Small intestine (tissue), 7 donors: ENCODE results near the gene DNAJC12. TPM values are rescaled to one million over a fixed set of nuclear protein-coding genes. Genes with fewer than 3 reads are reported as not detected.

Experiments
- DNase-seq, 2 donors: peaks; one replicate each; pipeline versions ENCODE4 v3.0.0 to v3.0.0-alpha.2; 2013
- FAIRE-seq: peaks from 2 replicates; lab custom pipeline; 2012; peaks lifted over from hg19 to GRCh38; lab: Jason Lieb, UNC
- H3K27ac ChIP-seq, 3 donors: one replicate each; pipeline ENCODE4 v1.5.1; 2013; ENCODE audit warnings: low read length in 2 of 3, mild to moderate bottlenecking in 2 of 3, control low read depth in 1 of 3, inconsistent platforms in 1 of 3, low read depth in 1 of 3, moderate library complexity in 1 of 3
- H3K27me3 ChIP-seq, 3 donors: one replicate each; pipeline ENCODE4 v1.6.1; 2013; ENCODE audit warnings: low read length in 3 of 3, inconsistent platforms in 1 of 3; ENCODE audit not compliant: control insufficient read depth in 3 of 3, insufficient read depth in 3 of 3
- H3K36me3 ChIP-seq, 3 donors: one replicate each; pipeline ENCODE4 v1.6.1; 2013; ENCODE audit warnings: low read length in 3 of 3, inconsistent platforms in 1 of 3, low read depth in 1 of 3, mild to moderate bottlenecking in 1 of 3, moderate library complexity in 1 of 3; ENCODE audit not compliant: control insufficient read depth in 3 of 3, insufficient read depth in 2 of 3
- H3K4me1 ChIP-seq, 3 donors: one replicate each; pipeline ENCODE4 v1.6.1; 2013; ENCODE audit warnings: low read length in 2 of 3, inconsistent platforms in 1 of 3, low read depth in 1 of 3, mild to moderate bottlenecking in 1 of 3, moderate library complexity in 1 of 3; ENCODE audit not compliant: control insufficient read depth in 3 of 3, insufficient read depth in 2 of 3
- H3K4me3 ChIP-seq, 3 donors: one replicate each; pipeline ENCODE4 v1.5.1; 2013; ENCODE audit warnings: low read length in 3 of 3, control low read depth in 1 of 3, inconsistent platforms in 1 of 3, low read depth in 1 of 3, mild to moderate bottlenecking in 1 of 3, moderate library complexity in 1 of 3
- H3K9me3 ChIP-seq, 2 donors: one replicate each; pipeline ENCODE4 v1.6.1; 2013; ENCODE audit warnings: low read depth in 1 of 2, low read length in 1 of 2; ENCODE audit not compliant: control insufficient read depth in 2 of 2, insufficient read depth in 1 of 2
- WGBS, 3 donors: extraction: QIAGEN DNeasy Blood & Tissue Kit; methylation state at CpG; one replicate each; pipeline ENCODE4 v1.1.7; 2013; 5-methylcytosine and 5-hydroxymethylcytosine counted together
- polyA plus RNA-seq, 4 donors: library from polyadenylated mRNA; stranded (reverse) in 3 of 4; unstranded in 1 of 4; fragments of 200-250 nt in 3 of 4; fragments of 120-200 nt in 1 of 4; gene quantifications; one replicate each; pipeline versions ENCODE4 v1.2.1 to v1.2.3, GENCODE V29; 2013
- donor health status: healthy with polysubstance abuse.
- donor health status: control.
- donor health status: control.
- donor health status: Bipolar disorder and iron deficiency.
- donor health status: healthy.

Gene DNAJC12
- polyA plus RNA-seq, 4 donors = 4.6 to 7.8 (median 6.7) TPM

DNA sequence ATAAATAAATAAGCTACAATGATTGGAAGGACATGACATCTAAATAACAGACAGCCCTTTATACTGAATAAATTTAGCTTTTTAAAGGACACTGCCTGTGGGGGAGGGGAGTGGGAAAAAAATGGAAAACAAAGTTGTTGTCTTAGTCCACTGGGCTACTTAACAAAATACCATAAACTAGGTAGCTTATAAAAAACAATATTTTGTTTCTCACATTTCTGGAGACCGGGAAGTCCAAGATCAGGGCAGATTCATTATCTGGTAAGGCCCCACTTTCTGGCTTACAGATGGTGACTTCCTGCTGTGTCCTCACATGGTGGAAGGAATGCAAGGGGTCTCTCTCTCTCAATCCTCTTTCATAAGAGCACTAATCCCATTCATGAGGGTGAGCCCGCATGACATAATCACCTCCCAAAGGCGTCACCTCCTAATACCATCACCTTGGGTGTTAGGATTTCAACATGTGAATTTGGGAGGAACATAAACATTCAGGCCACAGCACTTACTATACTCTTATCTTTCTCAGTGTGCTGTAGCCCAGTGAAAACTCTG lies 43.0 kb downstream of the DNAJC12 start:
- DNase-seq (no peak), FAIRE-seq (no peak)
- no peak overlapping the region for H3K27ac ChIP-seq
- no peaks in the 10 kb centered on the region for H3K4me1 ChIP-seq
- no peaks in the 10 kb centered on the region for H3K36me3 ChIP-seq
- H3K27me3 ChIP-seq = no peaks in the 10 kb centered on the region
- WGBS, 3 donors = 81 to 86% (median 84%) methylated on average over 3 of the region's 3 CpGs
- no peaks in the 10 kb centered on the region for H3K9me3 ChIP-seq
- no peak overlapping the region for H3K4me3 ChIP-seq

DNA sequence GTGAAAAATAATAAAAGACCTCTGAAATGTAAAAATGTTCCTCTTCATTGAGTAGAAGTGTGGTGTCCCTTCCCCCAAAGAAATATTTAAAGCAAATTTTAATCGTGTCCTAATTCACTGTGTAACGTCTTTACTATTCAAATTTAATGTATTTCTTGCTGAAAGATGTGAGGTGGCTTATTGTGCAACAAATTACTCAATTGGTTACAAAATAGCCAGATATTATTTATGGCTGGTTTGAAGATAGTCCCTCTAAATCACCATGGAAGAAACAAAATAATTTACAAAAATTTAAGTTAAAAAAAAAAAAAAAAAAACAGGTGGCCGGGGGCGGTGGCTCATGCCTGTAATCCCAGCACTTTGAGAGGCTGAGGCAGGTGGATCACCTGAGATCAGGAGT lies 43.7 kb downstream of the DNAJC12 start:
- Histone ChIP-seq H3K27me3 (no peaks in the 10 kb centered on the region), H3K36me3 (no peaks in the 10 kb centered on the region), H3K4me3 (no peak overlapping the region), H3K9me3 (no peaks in the 10 kb centered on the region), H3K27ac (no peak overlapping the region), H3K4me1 (no peaks in the 10 kb centered on the region)
- FAIRE-seq (no peak), DNase-seq (no peak)
- WGBS, 3 donors = 81 to 94% (median 93%) methylated on average over 4 of the region's 4 CpGs

DNA sequence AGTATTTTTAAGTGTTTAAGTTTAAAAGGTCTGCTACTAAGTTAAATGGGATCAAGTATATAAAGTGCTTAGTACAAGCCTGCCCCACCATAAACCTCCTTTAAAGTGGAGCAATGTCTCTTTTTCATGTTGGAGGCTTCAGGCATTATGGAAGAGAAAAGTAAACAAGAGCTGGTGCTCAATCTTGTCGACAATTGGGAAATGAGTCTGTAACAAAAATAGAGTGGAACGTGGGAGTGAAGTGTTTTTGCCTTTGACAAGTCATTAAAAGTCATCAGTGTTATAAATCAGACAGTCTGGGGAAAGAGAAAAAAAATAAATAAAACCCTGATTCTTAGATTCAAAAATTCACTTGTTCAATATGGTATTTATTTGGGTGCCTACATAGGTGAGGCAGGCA lies 44.7 kb downstream of the DNAJC12 start:
- no peaks in the 10 kb centered on the region for H3K27me3 ChIP-seq
- no peaks in the 10 kb centered on the region for H3K4me1 ChIP-seq
- DNase-seq (no peak), FAIRE-seq (no peak)
- no peak overlapping the region for H3K27ac ChIP-seq
- H3K9me3 ChIP-seq = no peaks in the 10 kb centered on the region
- H3K4me3 ChIP-seq = no peak overlapping the region
- no peaks in the 10 kb centered on the region for H3K36me3 ChIP-seq
- 24 to 63% (median 49%) methylated on average over 2 of the region's 2 CpGs for WGBS, 3 donors

GRCh38 chr10:67792653-67793052 lies 45.3 kb downstream of the DNAJC12 start:
- DNase-seq = no peak
- Histone ChIP-seq H3K4me1 (no peaks in the 10 kb centered on the region), H3K36me3 (no peaks in the 10 kb centered on the region), H3K27ac (no peak overlapping the region), H3K4me3 (no peak overlapping the region), H3K27me3 (no peaks in the 10 kb centered on the region), H3K9me3 (no peaks in the 10 kb centered on the region)
- no peak for FAIRE-seq

GRCh38 chr10:67790534-67791408 lies 47.2 kb downstream of the DNAJC12 start:
- DNase-seq (no peak), FAIRE-seq (no peak)
- Histone ChIP-seq H3K36me3 (no peaks in the 10 kb centered on the region), H3K27ac (no peak overlapping the region), H3K4me3 (no peak overlapping the region), H3K9me3 (no peaks in the 10 kb centered on the region), H3K27me3 (no peaks in the 10 kb centered on the region), H3K4me1 (no peaks in the 10 kb centered on the region)
- WGBS, 3 donors = 43 to 60% (median 45%) methylated on average over 6 of the region's 6 CpGs

DNA sequence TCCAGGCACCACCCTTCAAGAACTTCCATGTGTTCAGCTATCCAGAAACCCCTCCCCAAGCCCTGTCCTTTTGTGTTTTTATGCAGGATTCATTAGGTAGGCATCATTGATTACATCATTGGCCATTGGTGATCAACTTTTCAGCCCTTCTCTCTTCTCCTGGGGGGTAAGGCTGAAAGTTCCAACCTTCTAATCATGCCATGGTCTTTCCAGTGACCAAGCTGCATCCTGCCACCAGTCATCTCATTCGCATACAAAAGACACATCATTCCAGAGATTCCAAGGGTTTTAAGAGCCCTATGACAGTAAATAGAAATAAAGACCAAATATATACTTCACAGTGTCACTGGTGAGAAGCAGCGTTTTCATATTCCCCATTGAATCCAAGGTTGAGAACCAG lies 48.2 kb downstream of the DNAJC12 start:
- Histone ChIP-seq H3K27ac (no peak overlapping the region), H3K4me3 (no peak overlapping the region), H3K9me3 (no peaks in the 10 kb centered on the region), H3K4me1 (no peaks in the 10 kb centered on the region), H3K27me3 (no peaks in the 10 kb centered on the region), H3K36me3 (no peaks in the 10 kb centered on the region)
- DNase-seq = no peak
- FAIRE-seq = no peak
- 86 to 95% (median 93%) methylated on average over 2 of the region's 2 CpGs for WGBS, 3 donors

- Histone ChIP-seq H3K4me1 (peaks cover 0 to 8% (median 5%) of the 10 kb centered on the region in 3 donors), H3K27ac (no peak overlapping the region), H3K36me3 (no peaks in the 10 kb centered on the region), H3K27me3 (no peaks in the 10 kb centered on the region), H3K4me3 (no peak overlapping the region), H3K9me3 (no peaks in the 10 kb centered on the region)
- WGBS, 3 donors = 34 to 38% (median 37%) methylated on average over 15 of the region's 15 CpGs
- DNase-seq (peak; percentile 44 to 53), FAIRE-seq (no peak)
Measured at GRCh38 chr10:67788028-67788886, 49.7 kb downstream of the DNAJC12 start.

- Histone ChIP-seq H3K4me1 (peaks cover 5 to 11% (median 8%) of the 10 kb centered on the region in 3 donors), H3K9me3 (no peaks in the 10 kb centered on the region), H3K4me3 (no peak overlapping the region), H3K27ac (no peak overlapping the region), H3K27me3 (no peaks in the 10 kb centered on the region), H3K36me3 (no peaks in the 10 kb centered on the region)
- DNase-seq (peak in 1 of 2 donors; percentile 21), FAIRE-seq (no peak)
- 35 to 43% (median 37%) methylated on average over 1 of the region's 1 CpG for WGBS, 3 donors
Measured at GRCh38 chr10:67785098-67785497, 52.9 kb downstream of the DNAJC12 start.
